ENCODE data around the gene PRSS2.
"Not testable (repeated sequence)": the region's sequence is repeated elsewhere in the genome, so short reads cannot be mapped to it uniquely, and the experiment has no call there.

DNA sequence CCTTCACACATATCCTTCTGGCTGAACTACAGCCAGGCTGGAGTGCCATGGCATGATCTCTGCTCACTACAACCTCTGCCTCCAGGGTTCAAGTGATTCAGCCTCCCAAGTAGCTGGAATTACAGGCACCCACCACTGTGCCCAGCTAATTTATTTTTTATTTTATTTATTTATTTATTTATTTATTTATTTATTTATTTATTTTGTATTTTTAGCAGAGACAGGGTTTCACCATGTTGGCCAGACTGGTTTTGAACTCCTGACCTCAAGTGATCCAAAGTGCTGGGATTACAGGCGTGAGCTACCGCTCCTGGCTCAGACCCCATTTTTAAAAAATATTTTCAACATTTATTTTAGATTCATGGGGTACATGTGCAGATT is 6.1 kb downstream of the PRSS2 start:
- TF ChIP-seq, protein P1, sequence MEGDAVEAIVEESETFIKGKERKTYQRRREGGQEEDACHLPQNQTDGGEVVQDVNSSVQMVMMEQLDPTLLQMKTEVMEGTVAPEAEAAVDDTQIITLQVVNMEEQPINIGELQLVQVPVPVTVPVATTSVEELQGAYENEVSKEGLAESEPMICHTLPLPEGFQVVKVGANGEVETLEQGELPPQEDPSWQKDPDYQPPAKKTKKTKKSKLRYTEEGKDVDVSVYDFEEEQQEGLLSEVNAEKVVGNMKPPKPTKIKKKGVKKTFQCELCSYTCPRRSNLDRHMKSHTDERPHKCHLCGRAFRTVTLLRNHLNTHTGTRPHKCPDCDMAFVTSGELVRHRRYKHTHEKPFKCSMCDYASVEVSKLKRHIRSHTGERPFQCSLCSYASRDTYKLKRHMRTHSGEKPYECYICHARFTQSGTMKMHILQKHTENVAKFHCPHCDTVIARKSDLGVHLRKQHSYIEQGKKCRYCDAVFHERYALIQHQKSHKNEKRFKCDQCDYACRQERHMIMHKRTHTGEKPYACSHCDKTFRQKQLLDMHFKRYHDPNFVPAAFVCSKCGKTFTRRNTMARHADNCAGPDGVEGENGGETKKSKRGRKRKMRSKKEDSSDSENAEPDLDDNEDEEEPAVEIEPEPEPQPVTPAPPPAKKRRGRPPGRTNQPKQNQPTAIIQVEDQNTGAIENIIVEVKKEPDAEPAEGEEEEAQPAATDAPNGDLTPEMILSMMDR (IDR thresholded peaks at IDR 0.05) = not testable (repeated sequence)
- TF ChIP-seq POLR2A (IDR thresholded peaks at IDR 0.05) = not testable (repeated sequence)

All from vagina (tissue), 2 donors.